Effector memory CD4-positive, alpha-beta T cell (primary cell): ENCODE measurements around the gene ENAM.
"Not testable (repeated sequence)": the region's sequence is repeated elsewhere in the genome, so short reads cannot be mapped to it uniquely, and the experiment has no call there.

Experiments used
- DNase-seq, 3 donors: peaks; one replicate each; pipeline ENCODE4 v3.0.0-alpha.2; 2020
- H3K27ac ChIP-seq: 2 replicates; pipeline ENCODE4 v1.7.0; 2013; ENCODE audit warnings: mild to moderate bottlenecking, low read length, moderate library complexity; ENCODE audit not compliant: insufficient read depth, poor library complexity, severe bottlenecking
- H3K27me3 ChIP-seq: replicated peaks from 2 replicates; pipeline ENCODE4 v1.7.0; 2013; ENCODE audit warnings: mild to moderate bottlenecking, low read length; ENCODE audit not compliant: insufficient read depth, control insufficient read depth, poor library complexity, severe bottlenecking
- H3K36me3 ChIP-seq: 2 replicates; pipeline ENCODE4 v1.7.0; 2013; ENCODE audit warnings: mild to moderate bottlenecking, low read length, moderate library complexity; ENCODE audit not compliant: control insufficient read depth, insufficient read depth
- H3K4me1 ChIP-seq: 2 replicates; pipeline ENCODE4 v1.7.0; 2013; ENCODE audit warnings: low read length, mild to moderate bottlenecking; ENCODE audit not compliant: control insufficient read depth, insufficient read depth, poor library complexity, severe bottlenecking
- H3K4me3 ChIP-seq: 2 replicates; pipeline ENCODE4 v1.7.0; 2013; ENCODE audit warnings: low read length, low read depth, mild to moderate bottlenecking; ENCODE audit not compliant: insufficient read depth, poor library complexity, severe bottlenecking
- H3K9me3 ChIP-seq: 2 replicates; pipeline ENCODE4 v1.7.0; 2013; ENCODE audit warnings: mild to moderate bottlenecking, low read length, moderate library complexity; ENCODE audit not compliant: control insufficient read depth

Gene ENAM

GRCh38 chr4:70657326-70657725 lies 28.8 kb downstream of the ENAM start:
- no peaks in the 10 kb centered on the region for H3K4me1 ChIP-seq
- DNase-seq: no peak
- H3K27me3 ChIP-seq: no peaks in the 10 kb centered on the region
- H3K36me3 ChIP-seq: no peaks in the 10 kb centered on the region
- H3K9me3 ChIP-seq: no peaks in the 10 kb centered on the region
- H3K4me3 ChIP-seq: no peak overlapping the region
- no peak overlapping the region for H3K27ac ChIP-seq

GRCh38 chr4:70658418-70658817 lies 29.9 kb downstream of the ENAM start:
- no peak for DNase-seq
- H3K9me3 ChIP-seq: no peaks in the 10 kb centered on the region
- H3K4me1 ChIP-seq: no peaks in the 10 kb centered on the region
- no peaks in the 10 kb centered on the region for H3K27me3 ChIP-seq
- no peak overlapping the region for H3K27ac ChIP-seq
- no peak overlapping the region for H3K4me3 ChIP-seq
- no peaks in the 10 kb centered on the region for H3K36me3 ChIP-seq

- no peak for DNase-seq
- Histone ChIP-seq H3K27ac (no peak overlapping the region), H3K4me1 (no peaks in the 10 kb centered on the region), H3K4me3 (no peak overlapping the region), H3K9me3 (no peaks in the 10 kb centered on the region), H3K36me3 (no peaks in the 10 kb centered on the region), H3K27me3 (no peaks in the 10 kb centered on the region)
Measured at GRCh38 chr4:70660106-70660505, 31.6 kb downstream of the ENAM start.

GRCh38 chr4:70661309-70661922 lies 32.9 kb downstream of the ENAM start:
- not testable (repeated sequence) for H3K4me3 ChIP-seq, H3K9me3 ChIP-seq, H3K27ac ChIP-seq, H3K27me3 ChIP-seq, H3K36me3 ChIP-seq, DNase-seq, H3K4me1 ChIP-seq

- Histone ChIP-seq H3K4me1 (no peaks in the 10 kb centered on the region), H3K27ac (no peak within 1 kb of the TSS), H3K36me3 (no peaks in the 10 kb centered on the region), H3K4me3 (no peak within 1 kb of the TSS), H3K9me3 (no peaks in the 10 kb centered on the region), H3K27me3 (no peaks in the 10 kb centered on the region)
- DNase-seq: no peak
Measured at GRCh38 chr4:70666369-70666768, 37.8 kb downstream of the ENAM start, which contains the start of gene JCHAIN. Gene JCHAIN, minus strand, starts transcription at chr4:70666508. Its CDS starts 18 bp downstream, at chr4:70666490.

- Histone ChIP-seq H3K9me3 (no peaks in the 10 kb centered on the region), H3K27ac (no peak overlapping the region), H3K36me3 (no peaks in the 10 kb centered on the region), H3K4me1 (no peaks in the 10 kb centered on the region), H3K27me3 (no peaks in the 10 kb centered on the region), H3K4me3 (no peak overlapping the region)
- no peak for DNase-seq
Measured at GRCh38 chr4:70667740-70668535, 39.4 kb downstream of the ENAM start.

GRCh38 chr4:70670332-70671014 lies 41.9 kb downstream of the ENAM start:
- no peaks in the 10 kb centered on the region for H3K27me3 ChIP-seq
- no peaks in the 10 kb centered on the region for H3K4me1 ChIP-seq
- no peaks in the 10 kb centered on the region for H3K9me3 ChIP-seq
- no peak overlapping the region for H3K27ac ChIP-seq
- no peaks in the 10 kb centered on the region for H3K36me3 ChIP-seq
- no peak overlapping the region for H3K4me3 ChIP-seq
- DNase-seq: no peak

GRCh38 chr4:70671091-70671490 lies 42.5 kb downstream of the ENAM start:
- no peaks in the 10 kb centered on the region for H3K27me3 ChIP-seq
- no peak overlapping the region for H3K4me3 ChIP-seq

GRCh38 chr4:70674191-70674590 lies 45.6 kb downstream of the ENAM start:
- H3K36me3 ChIP-seq: no peaks in the 10 kb centered on the region
- no peak overlapping the region for H3K27ac ChIP-seq
- H3K27me3 ChIP-seq: no peaks in the 10 kb centered on the region
- no peak overlapping the region for H3K4me3 ChIP-seq
- no peak for DNase-seq
- H3K9me3 ChIP-seq: no peaks in the 10 kb centered on the region
- H3K4me1 ChIP-seq: peaks cover 7% of the 10 kb centered on the region

More at GRCh38 chr4:70671091-70671490, 42.5 kb downstream of the ENAM start:
- Histone ChIP-seq H3K27ac (no peak overlapping the region), H3K4me1 (no peaks in the 10 kb centered on the region), H3K36me3 (no peaks in the 10 kb centered on the region), H3K9me3 (no peaks in the 10 kb centered on the region)
- no peak for DNase-seq

GRCh38 chr4:70674731-70675130 lies 46.2 kb downstream of the ENAM start:
- no peak overlapping the region for H3K4me3 ChIP-seq
- no peaks in the 10 kb centered on the region for H3K27me3 ChIP-seq
- H3K27ac ChIP-seq: no peak overlapping the region
- DNase-seq: no peak
- H3K36me3 ChIP-seq: no peaks in the 10 kb centered on the region
- peaks cover 7% of the 10 kb centered on the region for H3K4me1 ChIP-seq
- H3K9me3 ChIP-seq: no peaks in the 10 kb centered on the region
